ENCODE measurements around the gene STIP1. TPM values are rescaled to one million over a fixed set of nuclear protein-coding genes. Genes with fewer than 3 reads are reported as not detected.

STIP1 gene
- total and polyA plus RNA-seq, 2 of the 8 experiments (the other 6 are each of a cell fraction or from before 2014, with no cell fraction given) = 140 to 329 TPM

DNA sequence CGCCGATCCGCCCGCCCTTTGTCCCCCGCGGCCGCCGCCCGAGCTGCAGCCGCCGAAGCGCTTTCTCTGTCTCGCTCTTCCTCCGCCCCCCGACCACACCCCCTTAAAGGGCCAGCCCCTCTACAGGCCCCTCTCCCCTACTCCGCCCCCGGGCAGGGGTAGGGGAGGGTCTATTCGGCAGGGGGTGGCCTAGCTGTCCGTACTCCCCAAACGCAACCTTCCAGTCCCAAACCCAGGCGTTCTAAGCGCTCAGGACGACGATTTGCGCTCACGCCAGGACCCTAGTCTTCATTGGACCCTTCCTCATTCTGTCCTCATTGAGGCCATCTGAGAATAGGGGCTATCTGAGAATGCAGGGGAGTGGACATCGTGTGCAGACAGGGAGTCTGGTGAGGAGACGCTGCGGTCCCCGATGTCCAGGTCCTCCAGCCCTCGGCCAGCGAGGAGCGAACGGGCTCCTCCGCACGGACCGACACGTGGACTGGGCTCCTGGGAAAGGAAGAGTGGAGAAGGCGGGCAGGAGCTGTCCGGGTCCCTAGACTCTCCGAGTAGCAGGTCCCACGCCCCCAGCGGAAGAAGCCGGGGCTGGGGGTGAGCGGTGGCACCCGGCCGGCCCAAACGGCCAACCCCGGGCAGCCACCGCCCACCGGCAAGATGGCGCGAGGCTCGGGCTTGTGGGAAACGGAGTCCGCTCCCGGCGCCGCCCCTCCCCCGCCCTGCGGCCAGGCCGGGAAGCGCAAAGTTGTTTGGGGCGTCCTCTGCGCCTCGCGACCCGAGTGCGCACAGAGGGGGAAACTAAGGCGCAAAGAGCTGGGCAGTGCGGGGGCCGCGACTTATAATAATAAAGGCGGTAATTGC, 61.1 kb downstream of the STIP1 start, which contains the start of gene PPP1R14B (continued):
- TF ChIP-seq GTF2F1 (IDR thresholded peaks at IDR 0.05; ENCODE audit: borderline replicate concordance, low read depth, low read length) (no peak), PHF8 (conservative IDR thresholded peaks at IDR 0.05; ENCODE audit: low read depth, low read length) (0 out of 2 replicates have a peak, but pooled peaks have one; percentile 14), CTBP2 (IDR thresholded peaks at IDR 0.05; ENCODE audit: borderline replicate concordance, insufficient read depth, insufficient read length, low read length) (no peak), RAD21 (IDR thresholded peaks at IDR 0.05 in 1 of 2, conservative IDR thresholded peaks at IDR 0.05 in 1 of 2; ENCODE audit: low read depth in 2 of 2, low read length in 2 of 2) (no peak), CBX5 (IDR thresholded peaks at IDR 0.05; ENCODE audit: low read depth, low read length) (no peak), TAF1 (IDR thresholded peaks at IDR 0.05; ENCODE audit: low read depth, low read length) (peak; percentile 45), E2F6 (IDR thresholded peaks at IDR 0.05) (peak; percentile 56; the same call in 1 of the 2 replicates), POU5F1 (IDR thresholded peaks at IDR 0.05; ENCODE audit: low read depth, low read length) (no peak), ASH2L (IDR thresholded peaks at IDR 0.05; ENCODE audit: low read length) (peak; percentile 77), ATF2 (IDR thresholded peaks at IDR 0.05; ENCODE audit: low read length) (no peak), HDAC2 (IDR thresholded peaks at IDR 0.05; ENCODE audit: borderline replicate concordance in 1 of 2, low read depth in 2 of 2, low read length in 2 of 2) (peak; percentile 38 to 66; a peak in 2 of 4 replicates), RFX5 (IDR thresholded peaks at IDR 0.05; ENCODE audit: borderline replicate concordance, low read depth, low read length) (no peak), SP4 (IDR thresholded peaks at IDR 0.05; ENCODE audit: low read length) (no peak), JUND (IDR thresholded peaks at IDR 0.05; ENCODE audit: low read length) (no peak), EGR1 (IDR thresholded peaks at IDR 0.05; ENCODE audit: borderline replicate concordance, low read depth, low read length) (0 out of 2 replicates have a peak, but pooled peaks have one; percentile 55), POLR2A (IDR thresholded peaks at IDR 0.05; ENCODE audit: control extremely low read depth in 1 of 2, low read depth in 2 of 2, low read length in 2 of 2) (no peak), SIRT6 (IDR thresholded peaks at IDR 0.05; ENCODE audit: low read length) (no peak), CREB1 (IDR thresholded peaks at IDR 0.05) (no peak; the same call in 1 of the 2 replicates), BCL11A (IDR thresholded peaks at IDR 0.05; ENCODE audit: low read depth in 2 of 2, low read length in 2 of 2) (no peak), CEBPB (IDR thresholded peaks at IDR 0.05; ENCODE audit: low read depth, low read length) (no peak)
- TF ChIP-seq, protein P1, sequence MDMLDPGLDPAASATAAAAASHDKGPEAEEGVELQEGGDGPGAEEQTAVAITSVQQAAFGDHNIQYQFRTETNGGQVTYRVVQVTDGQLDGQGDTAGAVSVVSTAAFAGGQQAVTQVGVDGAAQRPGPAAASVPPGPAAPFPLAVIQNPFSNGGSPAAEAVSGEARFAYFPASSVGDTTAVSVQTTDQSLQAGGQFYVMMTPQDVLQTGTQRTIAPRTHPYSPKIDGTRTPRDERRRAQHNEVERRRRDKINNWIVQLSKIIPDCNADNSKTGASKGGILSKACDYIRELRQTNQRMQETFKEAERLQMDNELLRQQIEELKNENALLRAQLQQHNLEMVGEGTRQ (IDR thresholded peaks at IDR 0.05; ENCODE audit: low read length) = no peak

Measured in H1 (cell line).